ENCODE data around the gene STMN3. TPM values are rescaled to one million over a fixed set of nuclear protein-coding genes. Genes with fewer than 3 reads are reported as not detected.

Gene STMN3
- total and polyA plus RNA-seq, 3 donors from 2014 or later, result 8.4 to 16.5 (median 15.1) TPM

DNA sequence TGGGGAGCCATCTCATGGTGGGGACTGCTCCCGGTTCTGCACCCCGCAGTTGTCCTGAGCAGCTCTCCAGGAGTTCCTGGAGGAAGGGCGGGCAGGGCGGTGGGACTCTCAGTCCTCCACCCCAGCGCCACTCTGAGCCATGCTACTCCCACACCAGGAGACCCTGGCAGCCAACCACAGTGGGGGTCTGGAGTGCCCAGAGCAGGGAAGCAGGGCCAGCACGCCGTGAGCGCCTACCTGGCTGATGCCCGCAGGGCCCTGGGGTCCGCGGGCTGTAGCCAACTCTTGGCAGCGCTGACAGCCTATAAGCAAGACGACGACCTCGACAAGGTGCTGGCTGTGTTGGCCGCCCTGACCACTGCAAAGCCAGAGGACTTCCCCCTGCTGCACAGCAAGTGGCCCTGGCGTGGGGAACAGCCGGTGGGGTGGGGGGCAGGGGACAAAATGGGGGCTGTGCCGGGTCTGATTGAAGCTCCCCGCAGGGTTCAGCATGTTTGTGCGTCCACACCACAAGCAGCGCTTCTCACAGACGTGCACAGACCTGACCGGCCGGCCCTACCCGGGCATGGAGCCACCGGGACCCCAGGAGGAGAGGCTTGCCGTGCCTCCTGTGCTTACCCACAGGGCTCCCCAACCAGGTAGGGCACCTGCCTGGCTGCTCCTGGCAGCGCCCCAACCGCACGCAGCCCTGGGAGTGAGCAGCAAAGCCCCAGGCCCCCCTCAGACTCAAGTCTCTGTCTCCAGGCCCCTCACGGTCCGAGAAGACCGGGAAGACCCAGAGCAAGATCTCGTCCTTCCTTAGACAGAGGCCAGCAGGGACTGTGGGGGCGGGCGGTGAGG, 41.6 kb upstream of the STMN3 start:
- H3K36me3 ChIP-seq (ENCODE audit: low read depth, missing control alignments), result no peaks in the 10 kb centered on the region
- DNase-seq, result no peak
- WGBS, 2 donors, result 95 to 100% methylated on average over 2 to 37 of the region's 37 CpGs

DNA sequence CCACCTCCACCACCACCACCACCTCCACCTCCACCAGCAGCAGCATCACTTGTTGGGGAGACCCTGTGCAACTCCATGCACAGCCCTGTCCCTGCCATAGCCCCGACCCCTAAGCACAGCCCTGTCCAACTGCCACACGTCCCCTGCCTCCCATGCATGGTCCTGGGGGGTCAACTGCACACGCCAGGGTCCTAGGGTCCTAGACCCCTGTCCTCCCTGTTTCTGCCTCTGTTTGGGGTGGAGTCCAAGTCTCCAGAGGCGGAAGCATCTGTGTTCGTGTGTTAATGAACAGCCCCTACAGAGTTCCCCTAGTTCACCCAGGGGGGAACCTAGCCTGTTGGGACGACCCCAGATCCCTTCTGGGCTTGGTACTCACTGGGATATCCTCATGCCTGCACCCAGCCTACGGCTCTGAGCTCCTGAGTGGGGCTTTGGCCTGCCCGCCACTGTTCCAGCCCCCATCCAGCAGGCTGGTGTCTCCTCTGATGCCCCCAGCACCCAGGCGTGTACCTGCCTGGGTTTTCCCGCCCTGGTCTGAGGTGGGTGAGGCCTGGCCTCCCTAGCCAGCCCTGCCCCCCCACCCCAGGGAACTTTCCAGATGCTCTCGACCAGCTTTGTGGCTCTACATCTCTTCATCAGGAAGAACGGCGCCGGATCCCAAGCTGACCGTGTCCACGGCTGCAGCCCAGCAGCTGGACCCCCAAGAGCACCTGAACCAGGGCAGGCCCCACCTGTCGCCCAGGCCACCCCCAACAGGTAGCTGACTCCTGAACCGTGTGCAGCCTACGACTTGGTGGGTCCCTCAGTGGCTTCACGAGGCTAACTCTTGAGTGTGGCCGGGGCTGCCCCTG, 40.7 kb upstream of the STMN3 start:
- no peak for TF ChIP-seq POLR2A (IDR thresholded peaks at IDR 0.05)
- TF ChIP-seq, protein P1, sequence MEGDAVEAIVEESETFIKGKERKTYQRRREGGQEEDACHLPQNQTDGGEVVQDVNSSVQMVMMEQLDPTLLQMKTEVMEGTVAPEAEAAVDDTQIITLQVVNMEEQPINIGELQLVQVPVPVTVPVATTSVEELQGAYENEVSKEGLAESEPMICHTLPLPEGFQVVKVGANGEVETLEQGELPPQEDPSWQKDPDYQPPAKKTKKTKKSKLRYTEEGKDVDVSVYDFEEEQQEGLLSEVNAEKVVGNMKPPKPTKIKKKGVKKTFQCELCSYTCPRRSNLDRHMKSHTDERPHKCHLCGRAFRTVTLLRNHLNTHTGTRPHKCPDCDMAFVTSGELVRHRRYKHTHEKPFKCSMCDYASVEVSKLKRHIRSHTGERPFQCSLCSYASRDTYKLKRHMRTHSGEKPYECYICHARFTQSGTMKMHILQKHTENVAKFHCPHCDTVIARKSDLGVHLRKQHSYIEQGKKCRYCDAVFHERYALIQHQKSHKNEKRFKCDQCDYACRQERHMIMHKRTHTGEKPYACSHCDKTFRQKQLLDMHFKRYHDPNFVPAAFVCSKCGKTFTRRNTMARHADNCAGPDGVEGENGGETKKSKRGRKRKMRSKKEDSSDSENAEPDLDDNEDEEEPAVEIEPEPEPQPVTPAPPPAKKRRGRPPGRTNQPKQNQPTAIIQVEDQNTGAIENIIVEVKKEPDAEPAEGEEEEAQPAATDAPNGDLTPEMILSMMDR (IDR thresholded peaks at IDR 0.05), result no peak
- H3K4me1 ChIP-seq, result peaks cover 4% of the 10 kb centered on the region
- H3K36me3 ChIP-seq (ENCODE audit: low read depth, missing control alignments), result no peaks in the 10 kb centered on the region
- no peak overlapping the region for H3K27ac ChIP-seq
- no peaks in the 10 kb centered on the region for H3K9me3 ChIP-seq
- H3K4me3 ChIP-seq, result no peak overlapping the region
- intact Hi-C loops (cut with DNase I; ENCODE audit: low total_unique reads), result no loop called here
- 94 to 95% methylated on average over 13 to 21 of the region's 21 CpGs for WGBS, 2 donors
- H3K27me3 ChIP-seq, result no peaks in the 10 kb centered on the region
- no peak for DNase-seq

More for the DNA sequence above, 41.6 kb upstream of the STMN3 start:
- H3K27ac ChIP-seq, result no peak overlapping the region
- intact Hi-C loops (cut with DNase I; ENCODE audit: low total_unique reads), result no loop called here
- H3K4me3 ChIP-seq, result no peak overlapping the region
- H3K27me3 ChIP-seq, result no peaks in the 10 kb centered on the region
- TF ChIP-seq, protein P1 (IDR thresholded peaks at IDR 0.05), result no peak
- TF ChIP-seq POLR2A (IDR thresholded peaks at IDR 0.05), result no peak
- no peaks in the 10 kb centered on the region for H3K9me3 ChIP-seq
- H3K4me1 ChIP-seq, result peaks cover 9% of the 10 kb centered on the region

GRCh38 chr20:63693083-63693732, 40.0 kb upstream of the STMN3 start:
- DNase-seq, result no peak
- Histone ChIP-seq H3K4me1 (peaks cover 4% of the 10 kb centered on the region), H3K9me3 (no peaks in the 10 kb centered on the region), H3K36me3 (ENCODE audit: low read depth, missing control alignments) (no peaks in the 10 kb centered on the region), H3K27me3 (no peaks in the 10 kb centered on the region), H3K4me3 (no peak overlapping the region), H3K27ac (no peak overlapping the region)
- 90% methylated on average over 10 of the region's 10 CpGs; no CpG with 5 or more reads in 1 of the 2 donors for WGBS, 2 donors
- TF ChIP-seq POLR2A (IDR thresholded peaks at IDR 0.05), result no peak
- TF ChIP-seq, protein P1 (IDR thresholded peaks at IDR 0.05), result no peak
- intact Hi-C loops (cut with DNase I; ENCODE audit: low total_unique reads), result no loop called here

DNA sequence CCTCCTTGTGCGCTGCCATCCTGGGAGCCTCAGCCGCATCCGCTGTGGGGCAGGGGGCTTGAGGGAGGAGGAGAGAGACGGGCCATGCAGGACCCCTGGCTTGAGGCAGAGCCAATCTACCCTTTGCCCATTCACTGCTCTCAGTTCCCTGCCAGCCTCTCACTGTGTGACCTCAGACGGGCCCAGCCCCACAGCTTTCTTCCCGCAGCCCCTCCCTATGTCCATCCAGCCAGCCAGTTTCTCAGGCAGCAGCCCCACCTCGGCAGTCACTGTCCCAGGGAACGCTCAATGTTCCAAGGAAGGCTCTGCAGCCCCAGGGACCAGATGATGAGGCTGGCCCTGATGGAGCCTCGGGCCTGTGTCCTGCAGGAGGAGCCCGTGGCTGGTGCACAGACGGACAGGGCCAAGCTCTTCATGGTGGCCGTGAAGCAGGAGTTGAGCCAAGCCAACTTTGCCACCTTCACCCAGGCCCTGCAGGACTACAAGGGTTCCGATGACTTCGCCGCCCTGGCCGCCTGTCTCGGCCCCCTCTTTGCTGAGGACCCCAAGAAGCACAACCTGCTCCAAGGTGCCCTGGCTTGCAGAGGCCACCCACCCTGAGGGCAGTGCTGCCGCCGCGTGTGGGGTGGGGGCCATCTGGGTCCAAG, 39.3 kb upstream of the STMN3 start:
- no peak overlapping the region for H3K4me3 ChIP-seq
- H3K27me3 ChIP-seq, result no peaks in the 10 kb centered on the region
- no peaks in the 10 kb centered on the region for H3K9me3 ChIP-seq
- intact Hi-C loops (cut with DNase I; ENCODE audit: low total_unique reads), result no loop called here
- H3K27ac ChIP-seq, result no peak overlapping the region
- H3K36me3 ChIP-seq (ENCODE audit: low read depth, missing control alignments), result no peaks in the 10 kb centered on the region
- 71 to 83% methylated on average over 8 to 18 of the region's 20 CpGs for WGBS, 2 donors
- peaks cover 11% of the 10 kb centered on the region for H3K4me1 ChIP-seq
- DNase-seq, result no peak
- TF ChIP-seq, protein P1 (IDR thresholded peaks at IDR 0.05), result no peak
- TF ChIP-seq POLR2A (IDR thresholded peaks at IDR 0.05), result no peak

All from testis (tissue), 3 donors.